Thoracic aorta (tissue), 2 donors: ENCODE results near the gene PFDN2. TPM values are rescaled to one million over a fixed set of nuclear protein-coding genes. Genes with fewer than 3 reads are reported as not detected.

Source experiments
- ATAC-seq: fragments of 150-250 bp; one replicate; pipeline ENCODE4 v1.8.0; 2017; ENCODE audit warnings: low read depth; ENCODE audit not compliant: insufficient number of reproducible peaks, low FRiP score
- DNase-seq: peaks from one replicate; pipeline ENCODE4 v3.0.0-alpha.2; 2020; ENCODE audit warnings: low spot score
- H3K27ac ChIP-seq, 2 donors: fragments of 200-600 bp; sonication (generic); 1 replicate in 1 of 2; 2 replicates in 1 of 2; pipeline ENCODE4 v1.5.1; 2016; ENCODE audit warnings: mild to moderate bottlenecking in 2 of 2, moderate library complexity in 2 of 2
- H3K27me3 ChIP-seq: fragments of 200-600 bp; sonication (generic); replicated peaks from 2 replicates; pipeline ENCODE4 v1.6.0; 2016; ENCODE audit warnings: mild to moderate bottlenecking; ENCODE audit not compliant: insufficient read depth
- H3K36me3 ChIP-seq: fragments of 200-600 bp; sonication (generic); one replicate; pipeline ENCODE4 v1.5.1; 2016
- H3K4me1 ChIP-seq, 2 donors: fragments of 200-600 bp; sonication (generic); 1 replicate in 1 of 2; 2 replicates in 1 of 2; pipeline versions ENCODE4 v1.5.1 to v1.6.0; 2016; ENCODE audit warnings: low read depth in 2 of 2, mild to moderate bottlenecking in 1 of 2; ENCODE audit not compliant: control insufficient read depth in 1 of 2
- H3K4me3 ChIP-seq: fragments of 200-600 bp; sonication (generic); 2 replicates; pipeline ENCODE4 v1.5.1; 2016; ENCODE audit warnings: mild to moderate bottlenecking
- H3K9me3 ChIP-seq: fragments of 200-600 bp; sonication (generic); 2 replicates; pipeline ENCODE4 v1.5.1; 2016
- total RNA-seq, 2 donors: library from RNA; depleted of rRNA; stranded (reverse); fragments of >200 nt; gene quantifications; one replicate each; pipeline versions ENCODE4 v1.1.0 to v1.2.3, GENCODE V29; 2016
- TF ChIP-seq, protein P1 (sequence below): fragments of 200-600 bp; sonication (generic); IDR thresholded peaks from one replicate; pipeline ENCODE4 v1.5.1; 2019; ENCODE audit warnings: antibody characterized with exemption

The PFDN2 gene
- total RNA-seq, 2 donors from 2014 or later = 22.7 to 92.7 TPM

DNA sequence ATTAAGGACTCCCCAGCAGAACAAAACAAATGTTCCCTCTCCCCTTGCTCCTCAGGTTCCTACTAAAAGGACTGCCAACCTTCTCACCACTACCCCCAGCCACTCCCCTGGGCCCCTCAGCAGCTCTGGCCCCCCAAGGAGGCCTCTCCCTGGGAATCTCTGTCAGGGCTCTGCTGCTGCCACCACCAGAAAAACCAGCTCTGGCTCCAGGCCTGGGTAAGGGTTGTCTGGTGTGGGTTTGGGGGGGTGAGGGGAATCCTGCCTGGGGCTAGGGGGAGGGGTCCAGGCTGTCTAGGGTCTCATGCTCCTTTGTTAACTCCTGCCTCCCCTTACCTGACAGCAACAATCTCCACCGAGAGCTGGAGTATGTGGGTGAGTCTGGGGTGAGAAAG lies 33.2 kb downstream of the PFDN2 start:
- no peak for DNase-seq
- TF ChIP-seq, protein P1, sequence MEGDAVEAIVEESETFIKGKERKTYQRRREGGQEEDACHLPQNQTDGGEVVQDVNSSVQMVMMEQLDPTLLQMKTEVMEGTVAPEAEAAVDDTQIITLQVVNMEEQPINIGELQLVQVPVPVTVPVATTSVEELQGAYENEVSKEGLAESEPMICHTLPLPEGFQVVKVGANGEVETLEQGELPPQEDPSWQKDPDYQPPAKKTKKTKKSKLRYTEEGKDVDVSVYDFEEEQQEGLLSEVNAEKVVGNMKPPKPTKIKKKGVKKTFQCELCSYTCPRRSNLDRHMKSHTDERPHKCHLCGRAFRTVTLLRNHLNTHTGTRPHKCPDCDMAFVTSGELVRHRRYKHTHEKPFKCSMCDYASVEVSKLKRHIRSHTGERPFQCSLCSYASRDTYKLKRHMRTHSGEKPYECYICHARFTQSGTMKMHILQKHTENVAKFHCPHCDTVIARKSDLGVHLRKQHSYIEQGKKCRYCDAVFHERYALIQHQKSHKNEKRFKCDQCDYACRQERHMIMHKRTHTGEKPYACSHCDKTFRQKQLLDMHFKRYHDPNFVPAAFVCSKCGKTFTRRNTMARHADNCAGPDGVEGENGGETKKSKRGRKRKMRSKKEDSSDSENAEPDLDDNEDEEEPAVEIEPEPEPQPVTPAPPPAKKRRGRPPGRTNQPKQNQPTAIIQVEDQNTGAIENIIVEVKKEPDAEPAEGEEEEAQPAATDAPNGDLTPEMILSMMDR = no peak
- no peaks in the 10 kb centered on the region for H3K27me3 ChIP-seq
- H3K9me3 ChIP-seq = no peaks in the 10 kb centered on the region
- no peaks in the 10 kb centered on the region for H3K36me3 ChIP-seq
- no peak overlapping the region for H3K4me3 ChIP-seq
- H3K4me1 ChIP-seq = no peaks in the 10 kb centered on the region
- H3K27ac ChIP-seq = no peak overlapping the region
- no peak for ATAC-seq

DNA sequence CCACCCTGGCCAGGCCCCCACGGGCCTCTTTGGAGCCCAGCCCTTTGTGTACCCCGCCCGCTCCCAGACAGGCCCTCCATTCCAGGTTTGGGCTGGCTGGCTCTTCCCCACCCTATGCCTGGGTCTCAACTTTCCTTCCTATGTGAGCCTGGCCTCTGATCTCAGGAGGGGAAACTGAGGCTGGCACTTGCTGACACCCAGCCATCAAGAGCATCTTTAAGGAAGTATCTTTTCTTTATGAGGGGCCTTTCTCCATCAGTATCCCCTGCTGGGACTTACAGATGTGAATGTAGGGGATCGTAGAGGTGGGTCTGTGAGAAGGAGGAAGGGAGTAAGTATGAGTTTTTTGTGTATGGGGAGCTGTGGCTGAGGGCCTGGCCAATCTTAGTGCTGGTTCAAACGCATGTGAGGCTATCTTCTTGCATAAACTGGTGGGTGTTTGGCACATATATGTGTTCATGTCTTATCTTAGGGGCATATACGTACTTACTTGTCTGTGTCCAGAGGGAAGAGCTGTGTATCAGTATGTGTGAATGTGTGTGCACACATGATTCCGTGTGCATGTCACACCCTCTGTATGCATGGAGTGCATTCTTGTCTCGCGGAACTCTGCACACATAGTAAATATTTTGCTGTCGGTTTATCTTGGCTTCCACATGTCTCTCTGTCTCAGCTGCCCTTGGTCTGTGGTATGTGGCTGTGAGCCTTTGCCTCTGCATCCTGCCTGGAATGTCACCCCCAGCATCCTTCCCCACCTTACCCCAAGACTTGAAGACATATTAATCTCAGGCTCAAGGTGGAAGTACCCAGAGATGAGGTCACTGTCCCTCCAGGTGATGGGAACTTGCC lies 33.9 kb downstream of the PFDN2 start:
- no peaks in the 10 kb centered on the region for H3K4me1 ChIP-seq
- no peaks in the 10 kb centered on the region for H3K9me3 ChIP-seq
- H3K27me3 ChIP-seq = no peaks in the 10 kb centered on the region
- no peak overlapping the region for H3K4me3 ChIP-seq
- no peaks in the 10 kb centered on the region for H3K36me3 ChIP-seq
- TF ChIP-seq, protein P1 = no peak
- DNase-seq (no peak), ATAC-seq (no peak)
- no peak overlapping the region for H3K27ac ChIP-seq

DNA sequence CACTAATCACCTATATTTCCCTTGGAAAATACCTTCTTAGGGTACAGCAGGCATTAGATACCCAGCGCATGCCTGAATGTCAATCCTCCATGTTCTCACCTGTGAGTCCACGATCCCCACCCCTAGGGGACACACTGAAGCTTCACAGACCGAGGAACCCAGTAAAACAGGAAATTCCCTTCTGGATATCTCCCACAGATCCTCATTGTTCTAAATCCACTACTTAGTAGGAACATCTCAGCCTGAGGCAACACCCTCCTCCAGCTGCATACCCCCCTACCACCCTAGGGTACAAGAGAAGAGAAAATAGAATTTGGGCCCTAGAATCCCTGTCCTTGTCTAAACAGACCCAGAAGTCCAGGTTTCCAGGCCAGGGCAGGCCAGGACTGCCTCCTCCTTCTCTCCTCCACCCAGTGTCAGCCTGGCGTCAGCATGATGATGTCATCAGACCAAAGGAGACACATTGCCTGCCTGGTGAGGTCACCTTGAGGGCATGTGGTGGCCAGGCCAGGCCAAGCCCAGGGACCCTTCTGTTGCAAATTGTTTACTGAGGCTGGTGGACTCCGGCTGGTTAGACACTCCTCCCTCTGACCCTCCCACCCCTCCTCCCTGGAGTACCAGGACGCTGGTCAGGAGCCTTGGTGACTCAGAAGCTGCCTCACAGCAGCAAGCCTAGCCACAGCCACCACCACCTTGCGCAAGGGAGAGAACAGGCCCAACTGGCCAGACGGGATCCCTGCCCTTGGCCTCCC lies 34.7 kb downstream of the PFDN2 start:
- H3K27me3 ChIP-seq = no peaks in the 10 kb centered on the region
- H3K36me3 ChIP-seq = no peaks in the 10 kb centered on the region
- H3K9me3 ChIP-seq = no peaks in the 10 kb centered on the region
- no peak overlapping the region for H3K27ac ChIP-seq
- H3K4me3 ChIP-seq = no peak overlapping the region
- TF ChIP-seq, protein P1 = no peak
- H3K4me1 ChIP-seq = no peaks in the 10 kb centered on the region
- peak; percentile 35 for DNase-seq
- ATAC-seq = peak; percentile 30

DNA sequence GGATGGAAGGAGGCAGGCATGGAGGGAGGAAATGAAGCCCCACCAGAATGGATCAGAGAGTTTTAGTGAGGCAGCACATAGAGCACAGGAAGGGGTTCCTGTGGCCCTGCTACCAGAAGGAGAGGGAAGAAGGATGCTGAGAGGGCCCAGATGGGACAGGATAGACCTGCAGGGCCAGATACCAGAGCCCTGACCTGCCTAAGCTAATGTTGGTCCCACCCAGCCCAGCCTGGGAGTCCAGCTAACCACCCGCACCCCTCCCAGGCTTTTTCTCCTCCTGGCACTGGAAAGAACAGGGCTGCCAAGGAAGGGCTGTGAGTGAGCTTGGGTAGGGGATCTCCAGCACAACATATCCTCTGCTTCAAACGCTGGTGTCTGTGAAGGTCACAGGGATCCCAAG lies 35.4 kb downstream of the PFDN2 start:
- H3K27me3 ChIP-seq = no peaks in the 10 kb centered on the region
- DNase-seq (no peak), ATAC-seq (no peak)
- no peak overlapping the region for H3K27ac ChIP-seq
- H3K4me1 ChIP-seq = no peaks in the 10 kb centered on the region
- H3K36me3 ChIP-seq = no peaks in the 10 kb centered on the region
- TF ChIP-seq, protein P1 = no peak
- H3K9me3 ChIP-seq = no peaks in the 10 kb centered on the region
- no peak overlapping the region for H3K4me3 ChIP-seq

DNA sequence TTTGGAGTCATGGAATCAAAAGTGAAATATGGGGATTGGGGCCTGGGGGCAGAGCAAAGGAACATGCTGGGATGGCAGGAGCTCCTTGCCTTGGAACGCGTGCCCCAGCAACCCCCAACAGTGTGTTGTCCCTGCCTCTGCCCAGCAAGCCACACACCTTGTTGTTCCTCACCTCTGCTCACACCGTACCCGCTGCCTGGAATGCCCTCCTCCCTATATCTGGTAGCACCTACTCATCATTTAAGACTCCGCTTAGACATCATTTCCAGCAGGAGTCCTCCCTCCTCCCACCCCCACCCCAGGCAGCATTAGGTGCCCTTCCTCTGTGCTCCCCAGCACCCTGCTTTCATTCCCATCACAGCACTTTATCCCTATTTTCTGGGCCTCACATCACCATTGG lies 36.3 kb downstream of the PFDN2 start:
- no peaks in the 10 kb centered on the region for H3K4me1 ChIP-seq
- TF ChIP-seq, protein P1 = no peak
- no peaks in the 10 kb centered on the region for H3K36me3 ChIP-seq
- no peak overlapping the region for H3K4me3 ChIP-seq
- ATAC-seq (no peak), DNase-seq (no peak)
- no peak overlapping the region for H3K27ac ChIP-seq
- H3K27me3 ChIP-seq = no peaks in the 10 kb centered on the region
- no peaks in the 10 kb centered on the region for H3K9me3 ChIP-seq
